Large intestine (tissue), 3 donors: Measurements from ENCODE around the gene LCE5A. TPM values are rescaled to one million over a fixed set of nuclear protein-coding genes. Genes with fewer than 3 reads are reported as not detected.

ENCODE experiments used
- DNase-seq, 2 donors: peaks; one replicate each; pipeline versions ENCODE4 v3.0.0 to v3.0.0-alpha.2; 2013
- H3K27ac ChIP-seq: one replicate; pipeline ENCODE4 v1.5.1; 2013; ENCODE audit warnings: low read length
- H3K27me3 ChIP-seq: 2 replicates; pipeline ENCODE4 v1.6.1; 2013; ENCODE audit warnings: low read length; ENCODE audit not compliant: control insufficient read depth, insufficient read depth
- H3K36me3 ChIP-seq: 2 replicates; pipeline ENCODE4 v1.6.1; 2013; ENCODE audit warnings: low read length; ENCODE audit not compliant: control insufficient read depth, insufficient read depth
- H3K4me1 ChIP-seq: one replicate; pipeline ENCODE4 v1.6.1; 2013; ENCODE audit warnings: low read length; ENCODE audit not compliant: control insufficient read depth, insufficient read depth
- H3K4me3 ChIP-seq: one replicate; pipeline ENCODE4 v1.5.1; 2013; ENCODE audit warnings: low read length
- H3K9me3 ChIP-seq: one replicate; pipeline ENCODE4 v1.6.1; 2013; ENCODE audit warnings: mild to moderate bottlenecking, low read depth, low read length, moderate library complexity; ENCODE audit not compliant: control insufficient read depth
- WGBS: methylation state at CpG from one replicate; pipeline ENCODE4 v1.1.5; 2013; ENCODE audit warnings: low lambda C conversion rate; ENCODE audit not compliant: insufficient coverage; 5-methylcytosine and 5-hydroxymethylcytosine counted together
- polyA plus RNA-seq: library from polyadenylated mRNA; unstranded; fragments of 120-200 nt; gene quantifications from one replicate; pipeline ENCODE4 v1.2.1, GENCODE V29; 2013

The LCE5A gene
- polyA plus RNA-seq, 1 donor, result not detected

DNA sequence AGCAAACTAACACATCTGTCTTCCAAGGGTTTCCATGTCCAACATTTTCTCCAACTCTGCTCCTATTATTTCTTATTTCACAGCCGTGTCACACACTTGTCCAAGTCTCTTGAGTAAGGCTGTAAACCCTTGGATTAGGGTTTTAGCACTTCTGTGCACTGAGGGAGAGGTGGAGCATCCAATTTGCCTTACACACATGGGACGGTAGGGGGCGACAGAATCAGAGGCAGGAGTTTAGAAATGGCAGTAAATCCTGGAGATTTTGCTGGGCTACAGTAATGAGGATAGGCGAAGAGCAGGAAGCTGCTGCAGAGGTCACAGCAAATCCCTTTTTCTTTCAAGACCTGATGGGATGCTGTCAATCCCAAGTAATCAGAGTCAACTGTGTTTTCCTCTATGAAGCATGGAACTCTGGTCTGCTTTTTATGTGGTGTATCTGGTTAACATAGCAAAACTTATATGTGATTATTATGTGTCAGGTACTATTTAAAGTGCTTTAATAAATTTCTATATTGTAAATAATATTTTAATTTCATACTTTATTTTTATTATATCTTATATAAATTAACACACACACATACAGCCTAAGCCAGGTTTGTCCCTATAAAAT, 15.4 kb upstream of the LCE5A start:
- no peaks in the 10 kb centered on the region for H3K9me3 ChIP-seq
- H3K36me3 ChIP-seq, result no peaks in the 10 kb centered on the region
- DNase-seq, result no peak
- no CpG with 5 or more reads among the region's 4 CpGs for WGBS
- no peak overlapping the region for H3K4me3 ChIP-seq
- no peak overlapping the region for H3K27ac ChIP-seq
- H3K27me3 ChIP-seq, result no peaks in the 10 kb centered on the region
- no peaks in the 10 kb centered on the region for H3K4me1 ChIP-seq

DNA sequence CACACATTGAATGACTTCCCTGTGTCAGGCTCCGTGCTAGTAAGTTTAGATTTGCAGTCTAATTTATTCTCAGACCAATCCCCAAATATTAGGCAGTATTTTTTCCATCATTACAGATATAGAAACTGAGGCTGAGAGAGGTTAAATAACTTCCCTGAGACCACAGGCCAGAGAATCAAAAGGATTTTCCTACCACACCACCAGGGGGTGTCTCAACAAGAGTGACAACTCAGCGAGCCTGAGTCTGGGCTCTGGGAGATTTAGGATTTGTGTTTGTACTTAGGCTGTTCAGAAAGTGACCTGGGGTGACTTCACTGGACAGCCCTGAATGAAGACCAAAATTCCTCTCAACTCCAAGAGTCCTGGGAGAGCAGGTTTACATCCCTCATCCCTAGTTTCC, 13.3 kb upstream of the LCE5A start:
- Histone ChIP-seq H3K4me3 (no peak overlapping the region), H3K27ac (no peak overlapping the region), H3K4me1 (peaks cover 9% of the 10 kb centered on the region), H3K9me3 (no peaks in the 10 kb centered on the region), H3K36me3 (no peaks in the 10 kb centered on the region), H3K27me3 (no peaks in the 10 kb centered on the region)
- DNase-seq, result no peak
- WGBS, result no CpG with 5 or more reads among the region's 2 CpGs

DNA sequence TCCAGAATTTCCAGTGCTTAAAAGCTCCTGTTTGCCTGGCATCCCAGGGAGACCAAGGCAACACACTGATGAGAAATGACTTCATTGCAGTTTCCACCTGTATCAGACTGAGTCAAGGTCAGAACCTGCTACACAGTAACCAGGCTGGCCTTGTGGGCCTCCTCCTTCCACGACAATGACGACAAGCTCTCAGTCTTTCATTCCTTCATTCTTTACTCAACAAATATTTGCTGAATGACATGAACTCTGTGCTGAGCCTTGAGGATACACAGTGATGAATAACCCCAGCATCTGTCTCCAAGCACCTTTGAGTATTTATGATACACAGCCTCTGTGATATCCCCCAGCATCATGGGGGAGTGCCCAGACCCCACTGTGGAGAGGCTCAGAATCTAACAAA, 8.9 kb upstream of the LCE5A start:
- Histone ChIP-seq H3K27me3 (no peaks in the 10 kb centered on the region), H3K9me3 (no peaks in the 10 kb centered on the region), H3K4me3 (no peak overlapping the region), H3K27ac (peak overlapping the region; percentile 72), H3K4me1 (peaks cover 24% of the 10 kb centered on the region), H3K36me3 (no peaks in the 10 kb centered on the region)
- DNase-seq, result peak; percentile 42 to 67
- WGBS, result no CpG with 5 or more reads among the region's 2 CpGs

DNA sequence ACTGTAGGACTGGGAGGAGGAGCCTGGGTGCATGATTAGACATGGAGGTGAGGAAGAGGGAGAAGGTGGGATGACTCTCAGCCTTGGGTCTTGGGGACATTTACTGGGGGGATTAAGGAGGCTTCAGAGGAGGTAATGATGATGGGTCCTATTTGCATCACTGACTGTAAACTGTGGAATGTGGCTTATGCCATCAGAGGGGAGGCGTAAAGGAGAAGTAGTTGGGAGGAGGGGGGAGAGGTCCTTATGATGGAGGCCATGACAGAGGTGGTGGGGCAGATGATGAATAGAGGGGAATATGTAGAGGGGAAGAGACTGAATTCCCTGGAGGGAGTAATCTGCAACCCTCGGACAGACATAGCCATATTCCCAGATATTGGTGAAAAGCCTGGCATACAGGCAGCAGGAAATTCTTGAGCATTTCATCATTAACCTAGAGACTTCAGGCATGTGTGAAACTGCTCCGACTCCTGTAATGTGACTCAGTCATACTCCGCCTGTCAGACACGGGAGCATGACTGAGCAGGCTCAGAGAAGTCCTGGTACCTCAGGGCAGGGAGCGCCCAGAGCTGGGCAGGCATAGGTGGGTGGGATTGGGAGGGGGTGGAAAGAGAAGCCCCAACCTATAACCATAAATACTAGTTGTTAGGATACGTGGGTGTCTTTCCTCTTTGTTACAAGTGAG, 8.0 kb upstream of the LCE5A start:
- H3K9me3 ChIP-seq, result no peaks in the 10 kb centered on the region
- WGBS, result 90% methylated on average over 2 of the region's 7 CpGs

DNA sequence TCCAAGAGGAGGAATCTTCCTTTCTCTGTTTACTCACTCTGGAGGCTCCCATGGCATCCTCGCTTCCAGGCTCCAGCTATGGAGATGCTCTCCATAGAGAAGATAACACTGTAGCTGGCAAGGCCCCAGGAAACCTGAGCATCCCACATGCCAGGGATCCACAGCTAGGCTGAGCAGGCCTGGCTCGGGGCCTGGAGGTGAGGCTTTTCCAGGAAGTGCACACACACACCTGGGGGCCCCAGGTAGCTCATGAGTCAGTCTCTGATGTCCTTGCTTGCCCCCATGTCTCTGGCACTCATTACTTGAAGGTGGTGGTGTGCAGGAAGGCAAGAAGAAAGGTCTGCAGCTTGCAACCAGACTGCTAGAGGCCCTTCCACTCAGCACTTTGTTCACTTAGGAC, 5.5 kb upstream of the LCE5A start:
- Histone ChIP-seq H3K4me1 (peaks cover 24% of the 10 kb centered on the region), H3K27me3 (no peaks in the 10 kb centered on the region), H3K36me3 (no peaks in the 10 kb centered on the region), H3K27ac (no peak overlapping the region), H3K9me3 (no peaks in the 10 kb centered on the region), H3K4me3 (no peak overlapping the region)
- no peak for DNase-seq
- no CpG with 5 or more reads among the region's 2 CpGs for WGBS

More for the DNA sequence above, 8.0 kb upstream of the LCE5A start:
- Histone ChIP-seq H3K36me3 (no peaks in the 10 kb centered on the region), H3K27ac (peak overlapping the region; percentile 14), H3K27me3 (no peaks in the 10 kb centered on the region), H3K4me3 (no peak overlapping the region), H3K4me1 (peaks cover 24% of the 10 kb centered on the region)
- no peak for DNase-seq

DNA sequence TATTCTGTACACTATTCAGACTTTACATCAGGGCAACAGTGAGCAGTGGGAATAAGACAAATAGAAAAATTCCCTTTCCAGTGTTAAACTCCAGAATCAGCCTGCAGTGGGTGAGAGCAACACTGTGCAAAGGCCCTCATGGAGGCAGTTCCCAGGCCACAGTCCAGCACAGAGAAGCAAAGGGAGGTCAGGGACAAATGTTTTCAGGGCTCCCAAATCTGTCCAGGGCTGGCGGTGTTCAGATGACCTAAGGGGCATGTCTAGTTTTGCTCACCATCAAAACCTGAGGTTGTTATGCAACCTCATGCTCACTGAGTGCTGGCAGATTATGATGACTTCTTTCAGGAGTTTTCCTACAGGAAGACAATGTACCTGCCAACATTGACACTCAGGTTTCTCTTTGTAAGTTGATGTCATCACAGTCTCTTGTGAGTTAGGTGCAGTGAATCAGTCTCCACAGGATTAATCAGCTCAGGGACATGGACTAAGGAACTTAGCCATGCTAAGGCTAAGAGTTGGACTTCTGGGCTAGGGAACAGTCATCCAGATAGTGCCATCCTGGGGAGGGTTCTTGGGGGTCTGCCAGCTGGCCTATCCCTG, 3.6 kb upstream of the LCE5A start:
- WGBS, result no CpG with 5 or more reads among the region's 1 CpG
- H3K27ac ChIP-seq, result peak overlapping the region; percentile 10

DNA sequence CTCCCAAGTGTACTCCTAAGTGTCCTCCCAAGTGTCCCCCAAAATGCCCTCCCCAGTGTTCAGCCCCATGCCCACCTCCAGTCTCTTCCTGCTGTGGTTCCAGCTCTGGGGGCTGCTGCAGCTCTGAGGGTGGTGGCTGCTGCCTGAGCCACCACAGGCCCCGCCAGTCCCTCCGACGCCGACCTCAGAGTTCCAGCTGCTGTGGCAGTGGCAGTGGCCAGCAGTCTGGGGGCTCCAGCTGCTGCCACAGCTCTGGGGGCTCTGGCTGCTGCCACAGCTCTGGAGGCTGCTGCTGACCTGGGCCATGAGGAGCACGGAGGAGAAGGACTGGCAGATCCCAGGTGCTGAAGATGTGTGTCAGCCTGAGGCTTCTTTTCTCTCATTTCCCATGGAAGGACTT, 993 bp downstream of the LCE5A start:
- Histone ChIP-seq H3K4me3 (no peak overlapping the region), H3K27me3 (peaks cover 28% of the 10 kb centered on the region), H3K27ac (no peak overlapping the region), H3K4me1 (no peaks in the 10 kb centered on the region), H3K36me3 (no peaks in the 10 kb centered on the region), H3K9me3 (no peaks in the 10 kb centered on the region)
- WGBS, result no CpG with 5 or more reads among the region's 5 CpGs
- DNase-seq, result no peak

More for the DNA sequence above, 3.6 kb upstream of the LCE5A start:
- DNase-seq, result peak in 1 of 2 donors; percentile 32
- H3K9me3 ChIP-seq, result no peaks in the 10 kb centered on the region
- no peaks in the 10 kb centered on the region for H3K27me3 ChIP-seq
- H3K4me3 ChIP-seq, result no peak overlapping the region
- H3K36me3 ChIP-seq, result no peaks in the 10 kb centered on the region
- H3K4me1 ChIP-seq, result peaks cover 18% of the 10 kb centered on the region

DNA sequence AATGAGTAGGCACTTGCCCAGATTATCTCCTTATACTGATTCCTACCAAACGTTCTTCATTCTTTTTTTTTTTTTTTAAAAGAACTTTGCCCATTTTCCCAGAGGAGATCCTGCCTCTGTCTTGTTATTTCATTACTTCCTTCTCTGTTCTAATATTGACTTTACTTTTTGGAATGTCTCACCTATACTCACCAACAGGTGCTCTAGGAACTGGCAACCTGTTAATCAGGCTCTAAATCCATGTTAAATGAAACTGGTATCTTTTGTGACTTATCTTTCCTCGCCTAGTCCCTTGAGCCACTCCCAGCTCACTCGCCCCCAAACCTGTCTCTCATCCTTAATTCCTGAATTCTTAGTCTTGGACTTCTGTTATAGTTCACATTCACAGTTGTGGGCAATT, 2.5 kb downstream of the LCE5A start:
- DNase-seq, result no peak
- no peak overlapping the region for H3K27ac ChIP-seq
- peaks cover 28% of the 10 kb centered on the region for H3K27me3 ChIP-seq
- no peaks in the 10 kb centered on the region for H3K4me1 ChIP-seq
- WGBS, result no CpG with 5 or more reads among the region's 3 CpGs
- no peaks in the 10 kb centered on the region for H3K36me3 ChIP-seq
- H3K4me3 ChIP-seq, result no peak overlapping the region
- no peaks in the 10 kb centered on the region for H3K9me3 ChIP-seq

DNA sequence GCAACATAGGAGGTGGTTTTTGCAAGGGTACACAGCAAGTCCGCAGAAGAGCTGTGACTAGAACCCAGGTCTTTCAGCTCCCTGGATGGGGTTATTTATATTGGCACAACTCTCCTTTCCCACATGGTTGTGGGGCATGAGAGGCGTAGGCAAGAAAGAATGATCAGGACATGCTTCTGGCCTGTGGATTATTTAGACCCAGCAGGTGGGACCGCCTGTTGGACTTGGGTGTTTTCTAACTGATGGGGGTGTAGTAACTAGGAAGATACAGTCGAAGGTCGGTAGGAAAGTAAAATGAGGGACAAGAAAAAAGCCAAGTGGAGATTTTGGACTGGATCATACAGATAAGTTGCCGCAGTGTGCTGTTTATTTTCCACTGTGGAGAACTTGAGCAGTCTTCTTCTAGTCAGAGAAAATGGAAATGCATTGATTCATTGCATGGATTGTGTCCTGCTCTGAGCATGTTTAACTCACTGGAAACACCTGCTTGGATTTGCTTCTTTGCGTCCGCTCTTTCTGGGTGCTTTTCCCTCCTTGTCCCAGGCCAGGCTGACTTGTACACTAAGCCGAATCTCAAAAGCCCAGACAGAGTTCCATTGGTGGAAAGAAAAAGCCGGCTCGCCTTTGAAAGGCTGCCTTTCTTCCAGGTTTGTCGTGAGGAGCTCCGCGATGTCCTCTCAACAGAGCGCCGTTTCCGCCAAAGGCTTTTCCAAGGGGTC, 4.3 kb downstream of the LCE5A start:
- H3K27ac ChIP-seq, result no peak overlapping the region
- H3K4me1 ChIP-seq, result no peaks in the 10 kb centered on the region
- H3K4me3 ChIP-seq, result no peak overlapping the region
- no peaks in the 10 kb centered on the region for H3K9me3 ChIP-seq
- no peaks in the 10 kb centered on the region for H3K36me3 ChIP-seq
- peaks cover 28% of the 10 kb centered on the region for H3K27me3 ChIP-seq
- WGBS, result no CpG with 5 or more reads among the region's 17 CpGs
- DNase-seq, result no peak

DNA sequence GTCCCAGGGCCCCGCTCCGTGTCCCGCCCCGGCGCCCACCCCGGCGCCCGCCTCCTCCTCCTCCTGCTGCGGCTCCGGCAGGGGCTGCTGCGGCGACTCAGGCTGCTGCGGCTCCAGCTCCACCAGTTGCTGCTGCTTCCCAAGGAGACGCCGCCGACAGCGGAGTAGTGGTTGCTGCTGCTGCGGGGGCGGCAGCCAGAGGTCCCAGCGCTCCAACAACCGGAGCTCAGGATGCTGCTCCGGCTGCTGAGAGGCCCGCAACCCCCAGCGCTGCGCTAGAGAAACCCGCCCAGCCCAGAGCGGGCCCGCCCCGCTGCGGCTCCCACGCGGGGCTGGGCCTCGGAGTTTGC, 4.8 kb downstream of the LCE5A start:
- H3K4me1 ChIP-seq, result no peaks in the 10 kb centered on the region

More for the DNA sequence above, 4.8 kb downstream of the LCE5A start:
- no peak overlapping the region for H3K4me3 ChIP-seq
- H3K36me3 ChIP-seq, result no peaks in the 10 kb centered on the region
- no CpG with 5 or more reads among the region's 33 CpGs for WGBS
- no peaks in the 10 kb centered on the region for H3K9me3 ChIP-seq
- no peak overlapping the region for H3K27ac ChIP-seq
- peak in 1 of 2 donors; percentile 24 for DNase-seq
- peaks cover 28% of the 10 kb centered on the region for H3K27me3 ChIP-seq
